C4-2B (cell line): ENCODE results near the gene GON4L.

Source experiments
- ZFX ChIP-seq: fragments of 450-650 bp; IDR thresholded peaks from 2 replicates; pipeline ENCODE4 v1.6.1; 2017
- TF ChIP-seq, protein P1 (sequence below): fragments of 450-650 bp; conservative IDR thresholded peaks from 2 replicates; pipeline ENCODE4 v1.5.1; 2017; ENCODE audit warnings: mild to moderate bottlenecking

DNA sequence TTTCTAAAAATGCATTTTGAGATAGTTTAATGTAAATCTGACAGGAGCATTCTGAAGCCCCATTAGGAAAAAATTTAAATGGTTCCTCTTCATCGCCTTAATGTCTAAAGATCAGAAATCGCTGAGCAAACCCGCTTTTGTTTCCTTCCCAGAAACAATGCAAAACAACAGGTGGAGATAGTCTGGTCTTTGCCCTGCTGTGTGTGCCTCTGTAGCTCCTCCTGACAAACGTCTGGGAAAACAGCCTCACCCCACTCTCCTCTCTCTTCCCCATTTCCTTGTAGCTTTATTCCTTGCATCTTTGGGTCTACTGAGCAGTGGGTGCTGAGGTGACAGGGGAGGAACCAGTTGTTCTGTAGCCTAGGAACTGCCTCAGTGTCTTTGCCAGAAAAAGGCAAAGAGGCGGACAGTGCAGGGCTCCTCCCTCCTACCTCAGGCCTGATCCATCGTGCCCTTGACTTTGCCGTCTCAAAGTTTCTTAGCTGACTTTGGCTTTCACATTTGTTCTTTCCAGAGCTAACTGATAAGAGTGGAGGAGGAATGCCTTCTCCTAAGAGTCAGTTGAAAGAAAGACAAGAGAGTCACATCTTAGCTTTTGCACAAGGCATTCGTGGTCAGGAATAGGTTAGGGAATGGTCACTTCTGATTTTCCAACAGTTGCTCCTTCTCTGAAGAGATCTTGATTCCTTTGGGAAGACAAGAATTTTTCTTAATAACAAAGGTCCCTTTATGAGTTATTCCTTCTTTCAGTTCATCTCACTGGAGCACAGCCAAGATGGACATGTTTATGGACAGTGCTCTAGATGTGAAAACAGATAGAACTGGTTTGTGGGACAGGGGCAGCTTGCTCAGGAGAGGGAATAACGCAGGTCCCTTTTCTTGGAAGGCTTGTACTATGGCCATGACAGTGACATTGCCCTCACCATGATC is 27.3 kb upstream of the GON4L start:
- TF ChIP-seq, protein P1, sequence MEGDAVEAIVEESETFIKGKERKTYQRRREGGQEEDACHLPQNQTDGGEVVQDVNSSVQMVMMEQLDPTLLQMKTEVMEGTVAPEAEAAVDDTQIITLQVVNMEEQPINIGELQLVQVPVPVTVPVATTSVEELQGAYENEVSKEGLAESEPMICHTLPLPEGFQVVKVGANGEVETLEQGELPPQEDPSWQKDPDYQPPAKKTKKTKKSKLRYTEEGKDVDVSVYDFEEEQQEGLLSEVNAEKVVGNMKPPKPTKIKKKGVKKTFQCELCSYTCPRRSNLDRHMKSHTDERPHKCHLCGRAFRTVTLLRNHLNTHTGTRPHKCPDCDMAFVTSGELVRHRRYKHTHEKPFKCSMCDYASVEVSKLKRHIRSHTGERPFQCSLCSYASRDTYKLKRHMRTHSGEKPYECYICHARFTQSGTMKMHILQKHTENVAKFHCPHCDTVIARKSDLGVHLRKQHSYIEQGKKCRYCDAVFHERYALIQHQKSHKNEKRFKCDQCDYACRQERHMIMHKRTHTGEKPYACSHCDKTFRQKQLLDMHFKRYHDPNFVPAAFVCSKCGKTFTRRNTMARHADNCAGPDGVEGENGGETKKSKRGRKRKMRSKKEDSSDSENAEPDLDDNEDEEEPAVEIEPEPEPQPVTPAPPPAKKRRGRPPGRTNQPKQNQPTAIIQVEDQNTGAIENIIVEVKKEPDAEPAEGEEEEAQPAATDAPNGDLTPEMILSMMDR: no peak
- TF ChIP-seq ZFX: no peak
